ENCODE data around the gene CYP46A1. TPM values are rescaled to one million over a fixed set of nuclear protein-coding genes. Genes with fewer than 3 reads are reported as not detected.

CYP46A1 gene
- total and polyA plus RNA-seq, 8 donors, result 1.2 to 6.8 (median 5.5) TPM

- peak overlapping the region; percentile 40 to 43 for H3K4me3 ChIP-seq
- H3K27ac ChIP-seq, result no peak overlapping the region
- H3K36me3 ChIP-seq, result no peaks in the 10 kb centered on the region
- H3K9me3 ChIP-seq, result no peaks in the 10 kb centered on the region
- H3K4me1 ChIP-seq, result peaks cover 0 to 33% of the 10 kb centered on the region in 2 donors
- intact Hi-C loops (cut with DNase I), result loop anchor here in 1 of 2 donors (5.0 kb wide), 1 partner anchor 157 kb away; no protein-coding TSS in a partner anchor
- peak; percentile 52 to 90 (median 70) for DNase-seq
- H3K27me3 ChIP-seq, result peaks cover 0 to 45% of the 10 kb centered on the region in 2 donors
- TF ChIP-seq CTCF (IDR thresholded peaks at IDR 0.05), result peak; percentile 86 to 91
- peak; percentile 88 for ATAC-seq
Measured at GRCh38 chr14:99729991-99730875, 46.1 kb downstream of the CYP46A1 start.

GRCh38 chr14:99730876-99731546, 46.9 kb downstream of the CYP46A1 start:
- Histone ChIP-seq H3K9me3 (no peaks in the 10 kb centered on the region), H3K27me3 (peaks cover 0 to 45% of the 10 kb centered on the region in 2 donors), H3K27ac (no peak overlapping the region), H3K4me1 (peaks cover 0 to 34% of the 10 kb centered on the region in 2 donors), H3K4me3 (no peak overlapping the region), H3K36me3 (no peaks in the 10 kb centered on the region)
- TF ChIP-seq CTCF (IDR thresholded peaks at IDR 0.05), result no peak
- intact Hi-C loops (cut with DNase I), result loop anchor here in 1 of 2 donors (5.0 kb wide), 1 partner anchor 156 kb away; no protein-coding TSS in a partner anchor
- DNase-seq (peak in 2 of 4 donors; percentile 33 to 58), ATAC-seq (no peak)

GRCh38 chr14:99731547-99732435, 47.7 kb downstream of the CYP46A1 start:
- ATAC-seq, result no peak
- intact Hi-C loops (cut with DNase I), result loop anchor here in 1 of 2 donors (5.0 kb wide), 1 partner anchor 156 kb away; no protein-coding TSS in a partner anchor

More at GRCh38 chr14:99731547-99732435, 47.7 kb downstream of the CYP46A1 start:
- no peak overlapping the region for H3K4me3 ChIP-seq
- no peak for TF ChIP-seq CTCF (IDR thresholded peaks at IDR 0.05)
- H3K27me3 ChIP-seq, result peaks cover 0 to 41% of the 10 kb centered on the region in 2 donors
- H3K9me3 ChIP-seq, result no peaks in the 10 kb centered on the region
- DNase-seq, result peak in 2 of 4 donors; percentile 30 to 69
- no peak overlapping the region for H3K27ac ChIP-seq
- no peaks in the 10 kb centered on the region for H3K36me3 ChIP-seq
- peaks cover 0 to 39% of the 10 kb centered on the region in 2 donors for H3K4me1 ChIP-seq
